Purkinje cell (primary cell): Measurements from ENCODE around the gene NBL1. TPM values are rescaled to one million over a fixed set of nuclear protein-coding genes. Genes with fewer than 3 reads are reported as not detected.

Source experiments
- polyA plus RNA-seq: library from polyadenylated mRNA; unstranded; fragments of >200 nt; fragmentation: Nextera tagmentation; gene quantifications from 2 replicates; pipeline ENCODE4 v1.2.1, GENCODE V29; 2014

NBL1 gene, protein sequence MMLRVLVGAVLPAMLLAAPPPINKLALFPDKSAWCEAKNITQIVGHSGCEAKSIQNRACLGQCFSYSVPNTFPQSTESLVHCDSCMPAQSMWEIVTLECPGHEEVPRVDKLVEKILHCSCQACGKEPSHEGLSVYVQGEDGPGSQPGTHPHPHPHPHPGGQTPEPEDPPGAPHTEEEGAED
- 1.7 and 3.0 TPM in 2 replicates for polyA plus RNA-seq

DNA sequence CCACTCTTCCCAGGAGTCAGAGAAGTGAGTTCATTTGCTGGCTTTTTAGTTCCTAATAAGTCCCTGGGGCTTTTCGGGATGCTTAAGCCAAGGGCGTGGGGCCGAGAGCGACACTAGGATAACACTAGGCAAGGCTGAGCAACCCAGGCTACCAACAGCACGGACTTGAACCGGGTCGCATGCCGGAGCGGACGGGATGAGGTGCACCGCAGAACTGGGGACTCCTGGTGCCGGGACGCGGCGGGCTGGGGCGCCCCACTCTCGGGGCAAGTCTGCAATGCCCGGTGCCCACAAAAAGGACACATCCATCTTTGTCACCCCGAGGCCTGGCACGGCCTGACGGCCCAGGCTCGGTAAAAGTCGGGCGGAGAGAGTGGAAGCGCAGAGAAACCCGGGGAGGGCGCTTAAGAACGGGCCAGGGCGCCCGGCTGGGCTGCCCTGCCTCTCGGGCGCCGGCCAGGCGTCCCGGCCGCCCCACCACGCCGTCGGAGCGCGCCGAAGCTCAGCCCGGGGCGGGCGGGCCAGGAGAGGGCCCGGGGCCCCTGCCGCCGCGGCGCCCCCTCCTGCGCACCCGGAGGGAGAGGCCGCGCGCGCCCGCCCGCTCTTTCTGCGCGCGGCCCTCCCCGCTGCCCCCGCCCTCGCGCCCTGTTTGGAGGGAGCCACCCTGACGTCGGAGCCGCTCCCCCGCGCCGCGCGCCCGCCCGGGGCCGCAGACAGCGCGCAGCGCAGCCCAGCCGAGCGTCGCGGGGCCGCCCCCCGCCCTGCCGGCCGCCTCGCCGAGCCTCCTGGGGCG lies at the start of gene NBL1:
Gene NBL1, plus strand, starts transcription at position 710 of the 793 bp plus-strand sequence. CDS start 10,720 bp downstream, outside the sequence.

DNA sequence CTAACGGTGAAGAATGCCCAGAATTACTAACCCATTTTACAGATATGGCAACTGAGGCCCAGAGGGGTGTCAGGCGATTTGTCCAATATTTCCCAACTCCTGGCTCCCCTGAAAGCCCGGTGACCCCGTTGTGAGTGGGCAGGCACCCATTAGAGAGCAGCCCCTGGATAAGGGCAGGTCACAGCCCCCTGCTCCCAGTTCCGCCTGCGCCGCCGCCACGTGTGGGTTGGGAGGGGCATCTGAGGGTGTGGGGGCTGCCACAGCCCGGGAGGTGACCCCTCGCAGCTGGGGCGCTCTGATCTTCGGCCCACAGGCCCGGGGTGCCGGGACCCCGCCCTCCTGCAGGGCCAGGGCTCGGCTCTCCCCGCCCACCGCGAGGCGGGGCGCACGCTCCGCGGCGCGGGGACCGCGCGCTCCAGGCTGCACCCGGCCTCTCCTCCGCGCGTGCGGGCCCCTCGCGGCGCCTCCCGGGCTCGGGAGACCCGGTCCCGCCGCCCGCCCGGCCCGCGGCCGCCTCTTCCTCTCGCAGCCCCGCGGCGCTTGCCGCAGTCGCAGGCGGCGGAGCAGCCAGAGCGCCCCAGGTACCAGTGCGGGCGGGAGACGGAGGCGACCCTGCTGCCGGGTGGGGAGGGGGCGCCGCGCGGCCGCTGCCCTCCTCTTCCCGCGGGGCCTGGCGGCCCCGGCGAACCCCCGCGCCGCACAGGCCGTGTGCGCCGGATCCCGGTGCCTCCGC lies 20.5 kb downstream of the NBL1 start, which contains the start of gene HTR6:
Gene HTR6, plus strand, starts transcription at position 423 of the 733 bp plus-strand sequence. CDS start 879 bp downstream, outside the sequence.

Other genes starting within 250 kb of the NBL1 start
- 68.8 and 103 TPM in 2 replicates for gene CAPZB, start 158.8 kb upstream of the NBL1 start, polyA plus RNA-seq
- not detected in 2 replicates for gene HTR6, start 20.6 kb downstream of the NBL1 start, polyA plus RNA-seq
- not detected in 2 replicates for gene TMCO4, start 155.6 kb downstream of the NBL1 start, polyA plus RNA-seq
- gene RNF186, start 171.0 kb downstream of the NBL1 start, polyA plus RNA-seq: not detected in 2 replicates
- gene OTUD3, start 238.1 kb downstream of the NBL1 start, polyA plus RNA-seq: 1.2 and 3.8 TPM in 2 replicates